Retinal pigment epithelial cell (primary cell): ENCODE results near the gene TGFBRAP1.

Experiments
- DNase-seq: peaks from one replicate; pipeline ENCODE4 v3.0.0-alpha.2; 2010; ENCODE audit warnings: low read depth
- H3K4me3 ChIP-seq: 2 replicates; pipeline ENCODE4 v1.5.1; 2011; ENCODE audit warnings: mild to moderate bottlenecking, low read length, control low read depth, moderate library complexity
- CTCF ChIP-seq: conservative IDR thresholded peaks from 2 replicates; pipeline ENCODE4 v1.5.1; 2011; ENCODE audit warnings: low read depth, low read length, control low read depth, inconsistent platforms

TGFBRAP1 gene

GRCh38 chr2:105375001-105375561 is 45.5 kb upstream of the TGFBRAP1 start:
- no peak for TF ChIP-seq CTCF
- H3K4me3 ChIP-seq, result no peak overlapping the region
- no peak for DNase-seq

GRCh38 chr2:105373895-105374401 is 44.4 kb upstream of the TGFBRAP1 start:
- no peak for DNase-seq
- H3K4me3 ChIP-seq, result no peak overlapping the region
- no peak for TF ChIP-seq CTCF

- TF ChIP-seq CTCF, result no peak
Measured at GRCh38 chr2:105373344-105373781, 43.8 kb upstream of the TGFBRAP1 start.

GRCh38 chr2:105371810-105372209 is 42.3 kb upstream of the TGFBRAP1 start:
- no peak for TF ChIP-seq CTCF

More at GRCh38 chr2:105373344-105373781, 43.8 kb upstream of the TGFBRAP1 start:
- no peak overlapping the region for H3K4me3 ChIP-seq
- no peak for DNase-seq

GRCh38 chr2:105371156-105371555 is 41.6 kb upstream of the TGFBRAP1 start:
- no peak for DNase-seq
- no peak for TF ChIP-seq CTCF

More at GRCh38 chr2:105371810-105372209, 42.3 kb upstream of the TGFBRAP1 start:
- DNase-seq, result no peak
- H3K4me3 ChIP-seq, result no peak overlapping the region

GRCh38 chr2:105369777-105370690 is 40.5 kb upstream of the TGFBRAP1 start:
- TF ChIP-seq CTCF, result peak; percentile 92
- DNase-seq, result peak; percentile 52
- no peak overlapping the region for H3K4me3 ChIP-seq

More at GRCh38 chr2:105371156-105371555, 41.6 kb upstream of the TGFBRAP1 start:
- H3K4me3 ChIP-seq, result no peak overlapping the region
